HepG2 (cell line): ENCODE data around the gene FAAP20. TPM values are rescaled to one million over a fixed set of nuclear protein-coding genes. Genes with fewer than 3 reads are reported as not detected.

ENCODE experiments used
- ARNTL ChIP-seq: sonication (generic); formaldehyde crosslinking; IDR thresholded peaks from 2 replicates; pipeline ENCODE4 v1.4.0; 2020; ENCODE audit warnings: mild to moderate bottlenecking, missing genetic modification reagents
- BHLHE40 ChIP-seq: IDR thresholded peaks from 2 replicates; pipeline ENCODE4 v1.6.1; 2011; ENCODE audit warnings: low read length, improper control_type of control experiment
- BORCS8-MEF2B ChIP-seq: sonication (generic); formaldehyde crosslinking; IDR thresholded peaks from 2 replicates; pipeline ENCODE4 v1.8.0; 2022; ENCODE audit warnings: mild to moderate bottlenecking, missing genetic modification reagents
- CENPBD1 ChIP-seq: sonication (generic); formaldehyde crosslinking; IDR thresholded peaks from 2 replicates; pipeline ENCODE4 v1.8.0; 2022; ENCODE audit warnings: missing genetic modification reagents, low read depth, mild to moderate bottlenecking, borderline replicate concordance
- DR1 ChIP-seq: sonication (generic); formaldehyde crosslinking; IDR thresholded peaks from 2 replicates; pipeline ENCODE4 v1.8.0; 2021; ENCODE audit warnings: mild to moderate bottlenecking, missing genetic modification reagents, inconsistent platforms
- ESRRA ChIP-seq: sonication (generic); formaldehyde crosslinking; IDR thresholded peaks from 2 replicates; pipeline ENCODE4 v1.5.1; 2020; ENCODE audit warnings: mild to moderate bottlenecking, low read depth, missing genetic modification reagents
- GABPB1 ChIP-seq: IDR thresholded peaks from 2 replicates; pipeline ENCODE4 v1.6.1; 2016; ENCODE audit warnings: mild to moderate bottlenecking, missing genetic modification reagents, moderate library complexity, missing compliant biosample characterization
- GPN1 ChIP-seq: sonication (generic); formaldehyde crosslinking; IDR thresholded peaks from 2 replicates; pipeline ENCODE4 v1.5.1; 2020; ENCODE audit warnings: missing genetic modification reagents, borderline replicate concordance
- KLF11 ChIP-seq: IDR thresholded peaks from 2 replicates; pipeline ENCODE4 v1.6.1; 2016; ENCODE audit warnings: missing compliant biosample characterization
- MBD4 ChIP-seq: IDR thresholded peaks from 2 replicates; pipeline ENCODE4 v1.6.1; 2012; ENCODE audit warnings: low read length, inconsistent platforms, borderline replicate concordance
- MTF1 ChIP-seq: sonication (generic); formaldehyde crosslinking; IDR thresholded peaks from 2 replicates; pipeline ENCODE4 v1.5.0; 2020; ENCODE audit warnings: missing genetic modification reagents
- MYNN ChIP-seq: sonication (generic); formaldehyde crosslinking; IDR thresholded peaks from 2 replicates; pipeline ENCODE4 v1.4.0; 2020; ENCODE audit warnings: mild to moderate bottlenecking, low read depth, missing genetic modification reagents
- NFYB ChIP-seq: sonication (generic); formaldehyde crosslinking; IDR thresholded peaks from 2 replicates; pipeline ENCODE4 v1.4.0; 2020; ENCODE audit warnings: missing genetic modification reagents
- NKX3-1 ChIP-seq: sonication (generic); formaldehyde crosslinking; IDR thresholded peaks from 2 replicates; pipeline ENCODE4 v1.5.0; 2020; ENCODE audit warnings: missing genetic modification reagents
- ONECUT2 ChIP-seq: sonication (generic); formaldehyde crosslinking; IDR thresholded peaks from 2 replicates; pipeline ENCODE4 v1.4.0; 2020; ENCODE audit warnings: missing genetic modification reagents
- PATZ1 ChIP-seq: sonication (generic); formaldehyde crosslinking; IDR thresholded peaks from 2 replicates; pipeline ENCODE4 v1.4.0; 2020; ENCODE audit warnings: missing genetic modification reagents
- PCBP2 ChIP-seq: fragments of 200-400 bp; formaldehyde crosslinking; optimal IDR thresholded peaks from 2 replicates; pipeline ENCODE3; 2018; ENCODE audit warnings: low read length, low read depth; ENCODE audit not compliant: poor library complexity, severe bottlenecking
- RFXAP ChIP-seq: sonication (generic); formaldehyde crosslinking; IDR thresholded peaks from 2 replicates; pipeline ENCODE4 v1.4.0; 2020; ENCODE audit warnings: missing genetic modification reagents, borderline replicate concordance
- SOX13 ChIP-seq, 3 experiments: fragments of 450-650 bp in 1 of 3; sonication (generic) in 1 of 3; formaldehyde crosslinking in 1 of 3; IDR thresholded peaks in 2 of 3; conservative IDR thresholded peaks in 1 of 3; 2 replicates each; pipeline versions ENCODE4 v1.5.0 to v1.6.1; 2016 to 2020; ENCODE audit warnings: antibody characterized with exemption in 1 of 3, mild to moderate bottlenecking in 1 of 3, missing compliant biosample characterization in 1 of 3, missing genetic modification reagents in 1 of 3, moderate library complexity in 1 of 3
- TOE1 ChIP-seq: sonication (generic); formaldehyde crosslinking; IDR thresholded peaks from 2 replicates; pipeline ENCODE4 v1.4.0; 2020; ENCODE audit warnings: mild to moderate bottlenecking, missing genetic modification reagents
- ZBTB2 ChIP-seq: sonication (generic); formaldehyde crosslinking; IDR thresholded peaks from 2 replicates; pipeline ENCODE4 v1.8.0; 2022; ENCODE audit warnings: low read depth, missing genetic modification reagents
- ZC3H13 ChIP-seq: sonication (generic); formaldehyde crosslinking; IDR thresholded peaks from 2 replicates; pipeline ENCODE4 v1.8.1; 2023; ENCODE audit warnings: mild to moderate bottlenecking, missing genetic modification reagents, moderate library complexity
- ZNF230 ChIP-seq: sonication (generic); formaldehyde crosslinking; IDR thresholded peaks from 2 replicates; pipeline ENCODE4 v1.4.0; 2020; ENCODE audit warnings: mild to moderate bottlenecking, missing genetic modification reagents
- ZNF382 ChIP-seq: sonication (generic); formaldehyde crosslinking; IDR thresholded peaks from 2 replicates; pipeline ENCODE4 v1.5.0; 2020; ENCODE audit warnings: missing genetic modification reagents, mild to moderate bottlenecking, borderline replicate concordance
- ZNF468 ChIP-seq: sonication (generic); formaldehyde crosslinking; IDR thresholded peaks from 2 replicates; pipeline ENCODE4 v1.8.0; 2022; ENCODE audit warnings: mild to moderate bottlenecking, moderate library complexity, missing genetic modification reagents
- ZNF766 ChIP-seq: sonication (generic); formaldehyde crosslinking; IDR thresholded peaks from 2 replicates; pipeline ENCODE4 v1.5.0; 2020; ENCODE audit warnings: missing genetic modification reagents, borderline replicate concordance
- ZSCAN29 ChIP-seq: sonication (generic); formaldehyde crosslinking; conservative IDR thresholded peaks from 2 replicates; pipeline ENCODE4 v1.4.0; 2020; ENCODE audit warnings: mild to moderate bottlenecking, missing genetic modification reagents
- polyA plus RNA-seq, 8 experiments: library from polyadenylated mRNA; depleted of rRNA in 3 of 8; stranded (reverse) in 7 of 8; unstranded in 1 of 8; fragments of >200 nt; fragmentation: Illumina TruSeq in 4 of 8; extraction: Trizol in 4 of 8; gene quantifications; 2 replicates each; pipeline versions ENCODE4 v1.2.1 to v1.2.3, GENCODE V29; 2011 to 2016; ENCODE audit warnings: low read depth in 4 of 8, missing spikeins in 1 of 8, mixed read lengths in 1 of 8; ENCODE audit not compliant: insufficient read depth in 1 of 8
- total RNA-seq, 5 experiments: library from RNA; depleted of rRNA; stranded (reverse); fragments of >200 nt; fragmentation: Illumina TruSeq; extraction: Trizol; gene quantifications; 2 replicates each; pipeline ENCODE4 v1.2.3, GENCODE V29; 2016; ENCODE audit warnings: low read depth in 1 of 5

The FAAP20 gene
- total and polyA plus RNA-seq, 2 of the 13 experiments (the other 11 are each of a cell fraction or from before 2014, with no cell fraction given): 9.6 to 10.8 TPM

- TF ChIP-seq CENPBD1: no peak
- no peak for TF ChIP-seq MTF1 (CRISPR knock-in tag)
- TF ChIP-seq ONECUT2 (CRISPR knock-in tag): peak; percentile 58; the same call in 1 of the 2 replicates
- no peak for TF ChIP-seq MYNN (CRISPR knock-in tag)
- TF ChIP-seq ZNF766 (CRISPR knock-in tag): no peak; the same call in 1 of the 2 replicates
- peak; percentile 61 for TF ChIP-seq PATZ1 (CRISPR knock-in tag)
- peak; percentile 70; the same call in 1 of the 2 replicates for TF ChIP-seq ESRRA (CRISPR knock-in tag)
- peak; percentile 18; the same call in 1 of the 2 replicates for TF ChIP-seq DR1 (CRISPR knock-in tag)
- 0 out of 2 replicates have a peak, but pooled peaks have one; percentile 1 for TF ChIP-seq BORCS8-MEF2B (CRISPR knock-in tag)
- TF ChIP-seq MBD4: no peak
- no peak for TF ChIP-seq PCBP2
- TF ChIP-seq GPN1 (CRISPR knock-in tag): no peak
- TF ChIP-seq NKX3-1 (CRISPR knock-in tag): no peak
- TF ChIP-seq ARNTL: no peak
- TF ChIP-seq ZNF468 (CRISPR knock-in tag): no peak
- no peak for TF ChIP-seq ZBTB2
- TF ChIP-seq NFYB: no peak
- no peak for TF ChIP-seq BHLHE40
- no peak for TF ChIP-seq GABPB1
- 0 out of 2 replicates have a peak, but pooled peaks have one; percentile 29 for TF ChIP-seq RFXAP (CRISPR knock-in tag)
- TF ChIP-seq ZSCAN29 (CRISPR knock-in tag): no peak
- no peak for TF ChIP-seq TOE1 (CRISPR knock-in tag)
- TF ChIP-seq ZNF230 (CRISPR knock-in tag): no peak
- TF ChIP-seq KLF11 (CRISPR knock-in tag): no peak
- no peak for TF ChIP-seq ZNF382 (CRISPR knock-in tag)
- no peak for TF ChIP-seq SOX13 (IDR thresholded peaks at IDR 0.05)
- TF ChIP-seq SOX13 (CRISPR knock-in tag; conservative IDR thresholded peaks at IDR 0.05 in 1 of 2, IDR thresholded peaks at IDR 0.05 in 1 of 2): 0 out of 4 replicates have a peak, but pooled peaks of 1 of the 2 experiments have one; percentile 9
- TF ChIP-seq ZC3H13 (CRISPR knock-in tag): no peak
Observed at GRCh38 chr1:2206813-2207487, 12.4 kb upstream of the FAAP20 start (continued).
